Testis (tissue), 2 donors: ENCODE measurements around the gene THAP10.

ENCODE experiments used
- CTCF ChIP-seq, 3 experiments: fragments of 450-650 bp in 2 of 3; fragments of 200-600 bp in 1 of 3; sonication (generic) in 1 of 3; IDR thresholded peaks; one replicate each; pipeline ENCODE4 v1.5.1; 2016 to 2019; ENCODE audit warnings: antibody characterized with exemption in 3 of 3, mild to moderate bottlenecking in 2 of 3, moderate library complexity in 1 of 3
- POLR2A ChIP-seq: fragments of 450-650 bp; IDR thresholded peaks from one replicate; pipeline ENCODE4 v1.6.1; 2017; ENCODE audit warnings: antibody characterized with exemption, mild to moderate bottlenecking, moderate library complexity

- no peak for TF ChIP-seq CTCF (IDR thresholded peaks at IDR 0.05)
- TF ChIP-seq POLR2A, result no peak
Measured at GRCh38 chr15:70902107-70902506, 9.9 kb upstream of the THAP10 start.
